ENCODE measurements around the gene CNOT1.
"Not testable (repeated sequence)": the region's sequence is repeated elsewhere in the genome, so short reads cannot be mapped to it uniquely, and the experiment has no call there.

The CNOT1 gene

GRCh38 chr16:58582133-58582532 lies 47.5 kb downstream of the CNOT1 start:
- H3K27ac ChIP-seq (ENCODE audit: low read depth, low read length), result no peak overlapping the region
- H3K9ac ChIP-seq (ENCODE audit: low read length), result no peak overlapping the region
- H3K36me3 ChIP-seq (ENCODE audit: control insufficient read depth, insufficient read depth, low read length), result peaks cover 95% of the 10 kb centered on the region
- H3K27me3 ChIP-seq (ENCODE audit: control insufficient read depth, insufficient read depth, low read length), result no peaks in the 10 kb centered on the region
- H3K4me1 ChIP-seq (ENCODE audit: control insufficient read depth, insufficient read depth, low read length), result no peaks in the 10 kb centered on the region
- no peak overlapping the region for H3K4me3 ChIP-seq (ENCODE audit: low read depth, low read length)
- peaks cover 3% of the 10 kb centered on the region; the same call in 1 of the 2 replicates for H3K9me3 ChIP-seq (ENCODE audit: control insufficient read depth, insufficient read depth, low read depth, low read length)

- H3K36me3 ChIP-seq (ENCODE audit: control insufficient read depth, insufficient read depth, low read length), result peaks cover 97% of the 10 kb centered on the region
- no peak overlapping the region for H3K4me3 ChIP-seq (ENCODE audit: low read depth, low read length)
- H3K4me1 ChIP-seq (ENCODE audit: control insufficient read depth, insufficient read depth, low read length), result no peaks in the 10 kb centered on the region
- no peaks in the 10 kb centered on the region for H3K27me3 ChIP-seq (ENCODE audit: control insufficient read depth, insufficient read depth, low read length)
- H3K9me3 ChIP-seq (ENCODE audit: control insufficient read depth, insufficient read depth, low read depth, low read length), result no peaks in the 10 kb centered on the region
- H3K27ac ChIP-seq (ENCODE audit: low read depth, low read length), result no peak overlapping the region
- H3K9ac ChIP-seq (ENCODE audit: low read length), result no peak overlapping the region
Observed at GRCh38 chr16:58579587-58579986, 50.0 kb downstream of the CNOT1 start.

DNA sequence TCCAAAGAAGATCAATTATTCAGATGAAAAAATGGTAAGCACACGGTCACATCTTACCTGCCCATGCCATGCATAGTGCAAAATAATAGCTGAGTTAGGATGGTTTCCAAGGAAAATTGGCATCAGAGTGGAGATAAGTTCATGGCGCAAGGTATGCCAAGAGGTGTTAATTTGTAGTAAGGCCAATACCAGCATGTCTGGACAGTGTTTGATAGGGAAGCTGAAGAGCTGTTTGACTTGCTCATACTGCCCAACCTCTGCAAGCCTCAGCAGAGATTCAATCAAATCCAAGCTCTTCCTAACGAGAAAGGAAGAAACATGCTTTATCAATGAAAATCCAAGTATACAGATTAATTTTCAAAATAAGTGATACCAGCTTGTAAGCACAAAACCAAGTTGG lies 51.0 kb downstream of the CNOT1 start:
- Histone ChIP-seq H3K4me3 (ENCODE audit: low read depth, low read length) (no peak overlapping the region), H3K27ac (ENCODE audit: low read depth, low read length) (no peak overlapping the region), H3K9ac (ENCODE audit: low read length) (no peak overlapping the region), H3K9me3 (ENCODE audit: control insufficient read depth, insufficient read depth, low read depth, low read length) (no peaks in the 10 kb centered on the region), H3K4me1 (ENCODE audit: control insufficient read depth, insufficient read depth, low read length) (no peaks in the 10 kb centered on the region), H3K27me3 (ENCODE audit: control insufficient read depth, insufficient read depth, low read length) (no peaks in the 10 kb centered on the region), H3K36me3 (ENCODE audit: control insufficient read depth, insufficient read depth, low read length) (peaks cover 100% of the 10 kb centered on the region)

DNA sequence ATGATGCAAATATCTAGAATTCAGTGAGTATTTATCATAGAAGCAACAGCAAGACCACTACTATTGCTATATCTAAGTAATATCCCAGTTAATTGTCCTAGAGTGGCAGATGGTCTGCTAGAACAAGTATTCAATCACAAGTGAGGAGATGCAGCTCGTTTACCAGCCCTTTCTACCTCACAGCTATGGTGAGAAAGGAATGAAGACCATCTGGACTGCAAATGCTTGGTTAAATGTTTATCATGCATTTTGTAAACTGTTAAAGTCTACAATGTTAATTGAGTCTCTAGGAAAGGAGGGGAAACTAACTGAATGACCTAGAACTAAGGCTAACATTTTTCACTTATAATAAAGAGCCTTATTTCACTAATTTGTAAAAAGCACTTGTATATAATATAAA lies 52.5 kb downstream of the CNOT1 start:
- H3K9me3 ChIP-seq (ENCODE audit: control insufficient read depth, insufficient read depth, low read depth, low read length), result no peaks in the 10 kb centered on the region
- no peaks in the 10 kb centered on the region for H3K27me3 ChIP-seq (ENCODE audit: control insufficient read depth, insufficient read depth, low read length)
- no peak overlapping the region for H3K9ac ChIP-seq (ENCODE audit: low read length)
- H3K27ac ChIP-seq (ENCODE audit: low read depth, low read length), result no peak overlapping the region
- H3K4me1 ChIP-seq (ENCODE audit: control insufficient read depth, insufficient read depth, low read length), result no peaks in the 10 kb centered on the region
- H3K4me3 ChIP-seq (ENCODE audit: low read depth, low read length), result no peak overlapping the region
- H3K36me3 ChIP-seq (ENCODE audit: control insufficient read depth, insufficient read depth, low read length), result peaks cover 97% of the 10 kb centered on the region

DNA sequence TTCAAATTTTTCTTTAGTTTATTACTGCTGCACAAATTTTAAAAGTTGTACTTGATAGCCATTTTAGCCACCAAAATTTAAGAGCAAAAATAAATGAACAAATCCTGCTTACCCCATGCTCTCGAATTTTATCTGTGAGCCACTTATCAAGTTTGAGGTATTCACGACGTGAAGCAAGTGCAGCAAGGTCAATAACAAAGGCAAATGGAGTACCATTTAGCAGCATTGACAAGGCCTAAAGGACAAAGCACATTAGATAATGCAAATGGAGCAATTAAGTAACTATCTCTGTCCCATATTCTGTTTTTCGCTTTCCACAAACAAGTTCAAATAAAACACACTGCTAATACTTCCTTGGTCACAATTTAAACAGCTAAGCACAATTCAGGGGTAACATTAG lies 54.7 kb downstream of the CNOT1 start:
- Histone ChIP-seq H3K9me3 (ENCODE audit: control insufficient read depth, insufficient read depth, low read depth, low read length) (no peaks in the 10 kb centered on the region), H3K36me3 (ENCODE audit: control insufficient read depth, insufficient read depth, low read length) (peaks cover 97% of the 10 kb centered on the region), H3K9ac (ENCODE audit: low read length) (no peak overlapping the region), H3K4me3 (ENCODE audit: low read depth, low read length) (no peak overlapping the region), H3K27ac (ENCODE audit: low read depth, low read length) (no peak overlapping the region), H3K27me3 (ENCODE audit: control insufficient read depth, insufficient read depth, low read length) (no peaks in the 10 kb centered on the region), H3K4me1 (ENCODE audit: control insufficient read depth, insufficient read depth, low read length) (no peaks in the 10 kb centered on the region)

GRCh38 chr16:58565697-58566096 lies 63.9 kb downstream of the CNOT1 start:
- not testable (repeated sequence) for H3K27ac ChIP-seq (ENCODE audit: low read depth, low read length)

DNA sequence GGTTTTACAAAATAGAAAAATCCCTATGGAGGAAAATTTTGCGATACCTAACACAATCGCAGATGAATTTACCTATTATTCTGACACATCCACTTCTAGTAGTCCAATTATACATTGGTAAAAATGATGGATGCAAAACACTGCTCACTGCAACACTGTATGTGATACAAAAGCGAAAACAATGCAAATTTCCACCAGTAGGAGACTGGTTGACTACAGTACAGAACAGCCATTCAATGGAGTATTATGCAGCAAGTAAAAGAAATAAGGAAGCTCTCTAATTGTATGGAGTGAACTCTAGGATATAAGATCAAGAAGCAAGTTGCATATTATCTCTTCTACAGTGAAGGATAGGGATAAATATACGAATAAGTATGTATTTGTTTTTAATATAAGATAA lies 65.9 kb downstream of the CNOT1 start:
- Histone ChIP-seq H3K4me3 (ENCODE audit: low read depth, low read length) (no peak overlapping the region), H3K27me3 (ENCODE audit: control insufficient read depth, insufficient read depth, low read length) (no peaks in the 10 kb centered on the region), H3K27ac (ENCODE audit: low read depth, low read length) (no peak overlapping the region), H3K9ac (ENCODE audit: low read length) (no peak overlapping the region), H3K9me3 (ENCODE audit: control insufficient read depth, insufficient read depth, low read depth, low read length) (no peaks in the 10 kb centered on the region), H3K4me1 (ENCODE audit: control insufficient read depth, insufficient read depth, low read length) (no peaks in the 10 kb centered on the region), H3K36me3 (ENCODE audit: control insufficient read depth, insufficient read depth, low read length) (peaks cover 81% of the 10 kb centered on the region)

More at GRCh38 chr16:58565697-58566096, 63.9 kb downstream of the CNOT1 start:
- not testable (repeated sequence) for H3K9ac ChIP-seq (ENCODE audit: low read length); H3K4me3 ChIP-seq (ENCODE audit: low read depth, low read length); H3K9me3 ChIP-seq (ENCODE audit: control insufficient read depth, insufficient read depth, low read depth, low read length); H3K4me1 ChIP-seq (ENCODE audit: control insufficient read depth, insufficient read depth, low read length); H3K27me3 ChIP-seq (ENCODE audit: control insufficient read depth, insufficient read depth, low read length)
- peaks cover 82% of the 10 kb centered on the region for H3K36me3 ChIP-seq (ENCODE audit: control insufficient read depth, insufficient read depth, low read length)

DNA sequence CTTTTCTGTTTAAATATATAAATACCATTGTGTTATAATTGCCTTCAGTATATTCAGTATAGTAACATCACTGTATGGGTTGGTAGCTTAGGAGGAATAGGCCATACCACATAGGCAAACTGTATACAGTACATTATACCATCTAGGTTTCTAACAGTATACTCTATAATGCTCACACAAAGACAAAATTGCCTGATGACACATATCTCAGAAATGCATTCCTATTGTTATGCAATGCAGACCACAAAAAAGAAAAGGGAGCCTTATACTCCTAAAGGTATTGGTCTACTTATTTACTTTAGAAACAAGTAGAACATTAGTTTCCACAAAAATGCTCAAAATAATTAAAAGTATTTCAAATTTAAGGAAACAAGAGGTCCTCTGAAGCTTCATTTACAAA lies 66.4 kb downstream of the CNOT1 start:
- H3K4me1 ChIP-seq (ENCODE audit: control insufficient read depth, insufficient read depth, low read length), result no peaks in the 10 kb centered on the region
- no peak overlapping the region for H3K27ac ChIP-seq (ENCODE audit: low read depth, low read length)
- H3K9me3 ChIP-seq (ENCODE audit: control insufficient read depth, insufficient read depth, low read depth, low read length), result no peaks in the 10 kb centered on the region
- peaks cover 83% of the 10 kb centered on the region for H3K36me3 ChIP-seq (ENCODE audit: control insufficient read depth, insufficient read depth, low read length)
- no peak overlapping the region for H3K4me3 ChIP-seq (ENCODE audit: low read depth, low read length)
- H3K27me3 ChIP-seq (ENCODE audit: control insufficient read depth, insufficient read depth, low read length), result no peaks in the 10 kb centered on the region
- H3K9ac ChIP-seq (ENCODE audit: low read length), result no peak overlapping the region

DNA sequence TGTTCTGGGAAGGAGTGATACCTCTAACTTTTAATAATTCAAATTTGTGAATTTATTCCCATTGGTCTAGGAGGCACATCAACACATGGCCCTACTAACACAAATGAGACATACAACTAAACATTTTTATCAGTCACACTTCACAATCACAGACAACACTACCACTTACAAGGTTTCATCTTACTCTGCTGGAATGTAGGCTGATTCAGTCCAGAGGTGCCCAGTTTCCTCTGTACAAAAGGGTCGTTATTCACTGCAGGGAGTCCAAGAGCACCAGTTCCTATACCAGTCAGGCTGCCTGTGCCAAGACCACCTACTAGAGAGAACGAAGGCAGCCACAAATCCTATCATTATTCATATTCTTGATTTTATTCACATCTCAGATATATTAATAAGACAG lies 72.9 kb downstream of the CNOT1 start:
- Histone ChIP-seq H3K27ac (ENCODE audit: low read depth, low read length) (no peak overlapping the region), H3K9me3 (ENCODE audit: control insufficient read depth, insufficient read depth, low read depth, low read length) (no peaks in the 10 kb centered on the region), H3K36me3 (ENCODE audit: control insufficient read depth, insufficient read depth, low read length) (peaks cover 96% of the 10 kb centered on the region), H3K27me3 (ENCODE audit: control insufficient read depth, insufficient read depth, low read length) (no peaks in the 10 kb centered on the region), H3K4me1 (ENCODE audit: control insufficient read depth, insufficient read depth, low read length) (no peaks in the 10 kb centered on the region), H3K9ac (ENCODE audit: low read length) (no peak overlapping the region), H3K4me3 (ENCODE audit: low read depth, low read length) (no peak overlapping the region)

DNA sequence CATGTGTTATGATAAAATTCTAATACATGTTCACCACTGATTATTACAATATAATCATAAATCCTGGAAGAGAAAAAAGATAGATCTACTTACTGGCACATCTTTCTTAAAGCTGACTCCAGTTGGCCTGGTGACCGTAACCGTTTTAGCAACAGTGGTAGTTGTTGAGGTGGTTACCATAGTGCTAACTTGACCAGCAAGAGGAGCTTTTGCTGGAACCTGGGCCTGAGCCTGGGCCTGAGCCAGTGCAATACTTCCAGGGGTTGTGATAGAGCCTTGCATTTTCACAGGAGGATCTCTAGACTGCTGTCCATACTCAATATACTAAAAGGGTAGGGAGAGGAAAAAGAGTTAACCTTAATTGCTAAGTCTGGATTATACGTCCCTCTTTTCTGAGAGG lies 78.1 kb downstream of the CNOT1 start:
- Histone ChIP-seq H3K4me3 (ENCODE audit: low read depth, low read length) (no peak overlapping the region), H3K36me3 (ENCODE audit: control insufficient read depth, insufficient read depth, low read length) (peaks cover 100% of the 10 kb centered on the region), H3K9me3 (ENCODE audit: control insufficient read depth, insufficient read depth, low read depth, low read length) (no peaks in the 10 kb centered on the region), H3K9ac (ENCODE audit: low read length) (no peak overlapping the region), H3K4me1 (ENCODE audit: control insufficient read depth, insufficient read depth, low read length) (no peaks in the 10 kb centered on the region), H3K27me3 (ENCODE audit: control insufficient read depth, insufficient read depth, low read length) (no peaks in the 10 kb centered on the region), H3K27ac (ENCODE audit: low read depth, low read length) (no peak overlapping the region)

DNA sequence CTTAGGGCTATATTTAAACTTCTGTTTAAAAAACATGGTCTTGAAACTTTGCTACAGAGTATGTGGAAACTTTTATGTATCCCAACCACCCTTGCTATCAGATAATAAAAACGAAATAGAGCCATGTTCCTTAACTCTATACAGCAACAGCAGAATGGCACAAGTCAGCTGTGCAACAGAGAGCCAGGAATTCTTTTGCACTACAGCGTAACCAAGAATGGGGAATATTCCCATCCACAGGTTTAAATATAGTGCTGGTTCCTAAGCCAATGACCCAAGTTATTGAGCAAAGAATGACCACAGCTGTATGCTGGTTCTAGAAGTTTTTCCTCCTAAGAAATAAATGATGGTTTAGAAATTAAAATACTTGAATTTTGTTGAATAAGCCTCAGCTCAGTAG lies 81.2 kb downstream of the CNOT1 start:
- no peaks in the 10 kb centered on the region for H3K27me3 ChIP-seq (ENCODE audit: control insufficient read depth, insufficient read depth, low read length)
- H3K9me3 ChIP-seq (ENCODE audit: control insufficient read depth, insufficient read depth, low read depth, low read length), result no peaks in the 10 kb centered on the region
- H3K36me3 ChIP-seq (ENCODE audit: control insufficient read depth, insufficient read depth, low read length), result peaks cover 100% of the 10 kb centered on the region

DNA sequence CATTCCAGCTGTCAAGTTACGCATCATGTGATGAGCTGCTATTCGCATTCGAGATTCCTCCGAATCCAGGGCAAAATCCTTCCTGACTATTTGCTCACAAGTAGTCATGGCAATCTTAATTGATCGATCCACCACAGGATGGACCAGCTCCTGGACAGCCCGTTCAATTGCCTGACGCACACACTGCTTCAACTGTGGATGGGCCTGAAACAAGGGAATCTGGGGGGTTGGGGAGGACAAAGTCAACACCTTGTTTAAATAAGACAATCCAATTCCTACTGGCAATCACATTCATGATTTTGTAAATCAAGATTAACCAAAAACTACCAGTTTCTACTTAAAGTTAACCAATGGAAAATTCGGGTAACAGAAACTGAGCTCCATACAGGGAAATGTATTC lies 85.9 kb downstream of the CNOT1 start:
- Histone ChIP-seq H3K9ac (ENCODE audit: low read length) (no peak overlapping the region), H3K27me3 (ENCODE audit: control insufficient read depth, insufficient read depth, low read length) (no peaks in the 10 kb centered on the region), H3K36me3 (ENCODE audit: control insufficient read depth, insufficient read depth, low read length) (peaks cover 99% of the 10 kb centered on the region), H3K4me1 (ENCODE audit: control insufficient read depth, insufficient read depth, low read length) (no peaks in the 10 kb centered on the region), H3K4me3 (ENCODE audit: low read depth, low read length) (no peak overlapping the region), H3K9me3 (ENCODE audit: control insufficient read depth, insufficient read depth, low read depth, low read length) (no peaks in the 10 kb centered on the region), H3K27ac (ENCODE audit: low read depth, low read length) (no peak overlapping the region)

More for the DNA sequence above, 81.2 kb downstream of the CNOT1 start:
- H3K4me3 ChIP-seq (ENCODE audit: low read depth, low read length), result no peak overlapping the region
- no peaks in the 10 kb centered on the region for H3K4me1 ChIP-seq (ENCODE audit: control insufficient read depth, insufficient read depth, low read length)
- no peak overlapping the region for H3K9ac ChIP-seq (ENCODE audit: low read length)
- no peak overlapping the region for H3K27ac ChIP-seq (ENCODE audit: low read depth, low read length)

Data from HUES6 (cell line).